AG09309 (cell line): ENCODE results near the gene TMEM8B.

Source experiments
- DNase-seq: peaks from one replicate; pipeline ENCODE4 v3.0.0-alpha.2; 2010; ENCODE audit warnings: low read depth
- H3K4me3 ChIP-seq: 2 replicates; pipeline ENCODE4 v1.5.1; 2011; ENCODE audit warnings: mild to moderate bottlenecking, low read depth, low read length, moderate library complexity; ENCODE audit not compliant: control insufficient read depth
- TF ChIP-seq, protein P1 (sequence below): IDR thresholded peaks from 2 replicates; pipeline ENCODE4 v1.5.1; 2011; ENCODE audit warnings: mild to moderate bottlenecking, low read depth, low read length, inconsistent platforms; ENCODE audit not compliant: insufficient read depth, control insufficient read depth; ENCODE audit errors: missing control alignments

The TMEM8B gene

DNA sequence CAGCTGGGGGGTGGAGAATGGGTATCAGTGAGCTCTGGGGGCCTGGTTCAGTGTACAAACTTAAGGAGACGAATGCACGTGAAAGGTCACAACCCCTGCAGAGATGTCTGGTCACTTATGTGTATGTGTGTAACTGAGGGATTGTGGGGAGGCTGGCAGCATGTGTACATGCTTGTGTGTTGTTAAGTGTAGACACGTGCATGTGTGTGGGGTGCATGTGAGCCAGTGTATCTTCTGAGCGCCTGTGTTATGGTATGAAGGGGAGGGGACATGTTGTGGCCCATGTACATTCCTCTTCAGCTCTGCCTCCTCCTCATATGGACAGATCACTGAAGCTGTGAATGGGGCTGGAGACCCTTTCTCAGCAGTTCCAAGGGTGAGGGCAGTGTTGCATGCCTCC lies 2.0 kb downstream of the TMEM8B start:
- no peak for DNase-seq
- H3K4me3 ChIP-seq, result no peak overlapping the region
- TF ChIP-seq, protein P1, sequence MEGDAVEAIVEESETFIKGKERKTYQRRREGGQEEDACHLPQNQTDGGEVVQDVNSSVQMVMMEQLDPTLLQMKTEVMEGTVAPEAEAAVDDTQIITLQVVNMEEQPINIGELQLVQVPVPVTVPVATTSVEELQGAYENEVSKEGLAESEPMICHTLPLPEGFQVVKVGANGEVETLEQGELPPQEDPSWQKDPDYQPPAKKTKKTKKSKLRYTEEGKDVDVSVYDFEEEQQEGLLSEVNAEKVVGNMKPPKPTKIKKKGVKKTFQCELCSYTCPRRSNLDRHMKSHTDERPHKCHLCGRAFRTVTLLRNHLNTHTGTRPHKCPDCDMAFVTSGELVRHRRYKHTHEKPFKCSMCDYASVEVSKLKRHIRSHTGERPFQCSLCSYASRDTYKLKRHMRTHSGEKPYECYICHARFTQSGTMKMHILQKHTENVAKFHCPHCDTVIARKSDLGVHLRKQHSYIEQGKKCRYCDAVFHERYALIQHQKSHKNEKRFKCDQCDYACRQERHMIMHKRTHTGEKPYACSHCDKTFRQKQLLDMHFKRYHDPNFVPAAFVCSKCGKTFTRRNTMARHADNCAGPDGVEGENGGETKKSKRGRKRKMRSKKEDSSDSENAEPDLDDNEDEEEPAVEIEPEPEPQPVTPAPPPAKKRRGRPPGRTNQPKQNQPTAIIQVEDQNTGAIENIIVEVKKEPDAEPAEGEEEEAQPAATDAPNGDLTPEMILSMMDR, result no peak

DNA sequence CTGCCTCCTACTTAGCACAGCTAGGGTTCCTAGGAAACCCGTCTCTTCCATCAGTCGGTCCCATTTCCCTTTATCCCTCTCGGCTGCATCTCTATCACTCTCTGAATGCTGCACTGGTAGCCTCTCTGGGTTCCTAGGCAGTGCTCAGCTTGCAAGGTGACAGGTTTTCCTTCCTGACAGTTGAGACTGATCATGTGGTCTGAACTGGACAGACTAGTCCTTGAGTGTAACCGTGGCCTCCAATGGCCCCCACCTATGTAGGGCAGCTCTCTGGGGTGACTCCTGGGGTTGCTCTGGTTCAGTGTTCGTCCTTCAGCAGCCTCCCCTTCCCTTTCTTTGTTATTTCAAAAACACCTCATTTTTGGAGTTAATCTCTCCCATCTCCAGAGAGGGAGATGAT lies 3.8 kb downstream of the TMEM8B start:
- TF ChIP-seq, protein P1, result no peak
- DNase-seq, result no peak
- no peak overlapping the region for H3K4me3 ChIP-seq

DNA sequence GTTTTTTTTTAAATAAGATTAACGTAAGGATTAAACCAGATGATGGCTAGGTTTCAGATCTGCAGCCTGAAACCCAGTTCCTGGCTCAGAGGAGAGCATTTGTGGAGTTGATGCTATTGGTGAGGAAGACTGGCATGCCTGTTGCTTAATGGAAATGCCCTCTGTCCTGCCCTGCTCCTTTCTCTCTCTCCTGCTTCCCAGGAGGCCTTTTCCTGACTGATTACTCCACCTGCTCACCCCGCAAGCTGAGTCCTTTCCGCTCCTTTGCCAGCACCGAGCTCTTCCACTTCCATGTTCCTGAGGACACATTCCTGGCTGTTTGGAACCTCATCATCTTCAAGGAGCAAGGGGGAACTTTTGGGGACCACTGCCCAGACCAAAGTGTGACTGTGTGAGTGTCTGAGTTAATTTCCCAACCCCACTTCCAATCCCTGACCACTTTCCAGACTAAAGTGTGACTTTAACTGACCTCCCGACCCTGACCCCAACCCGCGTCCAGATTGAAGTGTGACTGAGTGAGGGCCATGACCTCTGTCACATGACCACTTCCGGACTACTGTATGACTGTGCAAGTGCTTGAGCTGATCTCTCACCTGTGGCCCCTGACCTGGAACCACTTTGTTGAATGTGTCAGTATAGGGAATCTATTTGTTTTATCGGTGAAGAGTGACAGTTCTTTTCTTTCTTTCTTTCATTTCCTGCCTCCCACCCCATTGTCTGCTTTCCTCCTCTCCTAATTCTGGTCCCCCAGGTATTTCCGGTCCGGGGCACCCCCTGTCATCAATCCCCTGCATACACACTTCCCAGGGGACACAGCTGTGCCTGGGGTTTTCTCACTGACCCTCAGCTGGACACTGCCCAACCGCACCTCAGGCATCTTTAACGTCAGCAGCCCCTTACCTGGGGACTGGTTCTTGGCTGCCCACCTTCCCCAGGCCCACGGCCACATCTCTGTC lies 5.5 kb downstream of the TMEM8B start:
- TF ChIP-seq, protein P1, result no peak
- H3K4me3 ChIP-seq, result no peak overlapping the region

DNA sequence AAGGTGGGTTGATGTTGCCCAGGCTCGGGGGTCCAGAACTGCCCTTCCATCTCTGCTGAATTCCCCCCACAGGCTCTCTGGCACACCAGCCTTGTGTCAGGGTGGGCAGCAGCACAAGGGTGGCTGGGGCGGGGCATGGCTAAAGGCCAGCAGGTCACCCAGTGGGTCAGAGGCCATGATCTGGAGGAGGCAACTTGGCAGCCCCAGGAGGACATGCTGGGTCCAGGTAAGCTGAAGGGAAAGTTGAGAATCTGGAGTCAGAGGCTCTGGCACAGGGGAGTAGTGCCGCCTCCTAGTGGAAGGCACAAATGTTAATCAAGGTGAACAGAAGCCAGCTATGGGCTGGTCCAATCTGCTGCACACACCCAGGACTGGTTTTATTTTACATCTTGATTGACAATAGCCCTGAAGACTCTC lies 6.2 kb downstream of the TMEM8B start:
- DNase-seq, result no peak
- TF ChIP-seq, protein P1, result peak; percentile 26
- no peak overlapping the region for H3K4me3 ChIP-seq

More for the DNA sequence above, 5.5 kb downstream of the TMEM8B start:
- DNase-seq, result no peak

DNA sequence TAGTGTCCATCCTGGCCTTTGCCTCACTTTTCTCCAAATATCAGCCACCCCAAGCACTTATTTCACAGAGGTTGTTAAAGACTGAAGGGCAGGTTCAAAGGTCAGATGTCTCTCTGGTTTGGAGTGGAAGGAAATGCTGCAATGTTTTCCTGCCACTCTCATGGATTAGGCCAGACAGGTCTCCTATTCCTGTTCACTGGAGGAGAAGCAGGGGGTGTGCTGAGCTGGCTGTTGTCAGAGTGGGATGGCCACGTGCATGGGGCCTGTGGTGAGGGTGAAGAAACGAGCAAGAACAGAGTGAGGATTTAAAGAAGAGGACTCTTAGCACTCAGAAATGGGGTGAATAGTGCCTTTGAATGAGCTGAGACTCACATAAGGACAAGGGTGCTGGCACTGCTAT lies 6.7 kb downstream of the TMEM8B start:
- H3K4me3 ChIP-seq, result no peak overlapping the region
- no peak for DNase-seq
- TF ChIP-seq, protein P1, result no peak

DNA sequence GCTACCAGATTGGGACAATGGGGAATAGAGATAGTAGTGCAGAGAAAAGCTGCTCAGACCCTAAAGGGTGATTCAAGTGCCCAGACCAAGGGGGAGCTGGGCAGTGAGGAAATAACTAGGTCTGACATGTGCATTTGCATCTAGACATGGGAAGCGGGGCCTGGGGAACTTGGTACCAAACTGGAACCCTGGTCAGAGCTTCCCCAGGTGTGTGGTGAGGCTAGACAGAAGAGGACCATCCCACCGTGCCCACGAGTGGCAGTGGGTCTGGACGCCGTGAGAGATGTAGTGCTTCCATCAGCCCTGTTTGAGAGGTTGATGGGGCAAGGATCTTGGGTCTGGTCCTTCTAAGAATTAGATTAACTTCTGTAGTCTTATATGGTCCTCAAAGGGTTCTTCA lies 7.6 kb downstream of the TMEM8B start:
- TF ChIP-seq, protein P1, result no peak
- no peak overlapping the region for H3K4me3 ChIP-seq
- no peak for DNase-seq

DNA sequence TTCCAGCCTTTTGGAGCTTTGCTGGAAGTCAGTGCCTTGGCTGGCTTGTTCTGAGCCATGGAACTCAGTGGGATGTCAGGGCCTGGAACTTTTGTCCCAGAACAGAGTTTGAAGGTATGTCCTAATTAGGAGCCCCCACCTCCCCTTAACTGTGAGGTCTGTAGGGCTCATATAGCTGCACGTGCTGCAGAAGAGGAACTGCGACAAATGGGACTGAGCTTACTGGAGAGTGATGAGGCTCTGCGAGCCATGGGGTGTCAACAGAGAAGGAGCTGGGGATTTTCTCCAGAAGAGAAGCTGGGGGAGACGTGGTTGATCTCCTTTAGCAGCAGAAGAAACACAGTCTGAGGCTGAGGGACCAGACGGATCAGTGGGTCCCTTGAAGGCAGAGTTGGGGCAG lies 10.9 kb downstream of the TMEM8B start:
- H3K4me3 ChIP-seq, result no peak overlapping the region
- TF ChIP-seq, protein P1, result no peak
- no peak for DNase-seq
